ENCODE data around the gene DPM3. TPM values are rescaled to one million over a fixed set of nuclear protein-coding genes. Genes with fewer than 3 reads are reported as not detected.

The DPM3 gene
- total and polyA plus RNA-seq, 9 of the 15 experiments (the other 6 are each of a cell fraction or from before 2014, with no cell fraction given) = 3.7 to 120 (median 36.4) TPM

DNA sequence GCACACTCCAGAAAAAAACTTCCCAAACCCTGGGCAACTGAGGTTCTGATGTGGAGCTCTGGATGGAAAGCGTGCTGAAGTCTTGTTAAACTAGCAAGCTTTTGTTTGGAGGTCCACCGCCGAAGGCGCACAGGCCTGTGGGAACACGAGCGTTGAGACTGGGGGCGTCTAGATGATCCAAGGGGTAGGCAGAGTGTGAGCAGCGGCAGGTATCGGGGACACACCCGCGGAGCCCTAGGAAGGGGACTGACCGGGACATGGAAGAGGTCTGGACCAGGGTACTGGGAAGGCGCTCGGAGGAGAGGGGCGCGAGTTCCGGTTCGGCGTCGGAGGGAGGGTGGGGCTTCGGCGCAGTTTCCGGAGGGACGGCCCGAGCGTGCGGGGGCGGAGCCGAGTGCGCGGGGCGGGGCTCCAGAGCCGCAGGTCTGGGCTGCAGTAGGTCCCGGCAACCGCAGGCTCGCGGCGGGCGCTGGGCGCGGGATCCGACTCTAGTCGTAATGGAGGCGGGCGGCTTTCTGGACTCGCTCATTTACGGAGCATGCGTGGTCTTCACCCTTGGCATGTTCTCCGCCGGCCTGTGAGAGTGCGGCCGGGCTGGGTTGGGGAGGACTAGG is 4.8 kb downstream of the DPM3 start, which contains the start of gene SLC50A1 (continued):
- TF ChIP-seq E2F6 (IDR thresholded peaks at IDR 0.05; ENCODE audit: borderline replicate concordance in 1 of 2, extremely low read depth in 1 of 2, insufficient read depth in 1 of 2, insufficient read length in 1 of 2, low read depth in 1 of 2, low read length in 1 of 2, poor library complexity in 1 of 2, severe bottlenecking in 1 of 2) = peak in 1 of 2 experiments; percentile 86
- TF ChIP-seq HOXB6 (CRISPR knock-in tag; IDR thresholded peaks at IDR 0.05; ENCODE audit: borderline replicate concordance) = no peak
- 0 out of 2 replicates have a peak, but pooled peaks have one; percentile 24 for TF ChIP-seq ZC3H11A (IDR thresholded peaks at IDR 0.05; ENCODE audit: low read depth, low read length)
- TF ChIP-seq CCNT2 (IDR thresholded peaks at IDR 0.05; ENCODE audit: borderline replicate concordance, extremely low read depth, insufficient read length, low read depth, low read length) = peak; percentile 74
- no peak for TF ChIP-seq SREBF2 (CRISPR knock-in tag; IDR thresholded peaks at IDR 0.05)
- TF ChIP-seq GABPA (tag; conservative IDR thresholded peaks at IDR 0.05; ENCODE audit: low read depth) = peak; percentile 94
- TF ChIP-seq CBFA2T2 (conservative IDR thresholded peaks at IDR 0.05) = no peak
- TF ChIP-seq RCOR1 (IDR thresholded peaks at IDR 0.05; ENCODE audit: borderline replicate concordance in 1 of 2, low read depth in 2 of 2, low read length in 2 of 2) = no peak
- TF ChIP-seq SIN3B (IDR thresholded peaks at IDR 0.05; ENCODE audit: low read depth) = peak; percentile 52; the same call in 1 of the 2 replicates
- TF ChIP-seq MECOM (CRISPR knock-in tag; IDR thresholded peaks at IDR 0.05) = no peak
- no peak for TF ChIP-seq ADNP (tag; IDR thresholded peaks at IDR 0.05)
- no peak for TF ChIP-seq SIX5 (IDR thresholded peaks at IDR 0.05; ENCODE audit: borderline replicate concordance in 1 of 2, insufficient read depth in 1 of 2, low read depth in 1 of 2, low read length in 2 of 2)
- TF ChIP-seq NFYB (IDR thresholded peaks at IDR 0.05; ENCODE audit: extremely low read depth, insufficient read length) = no peak
- TF ChIP-seq ZNF274 (IDR thresholded peaks at IDR 0.05; ENCODE audit: borderline replicate concordance, low read depth, low read length) = no peak
- TF ChIP-seq ZNF23 (CRISPR knock-in tag; IDR thresholded peaks at IDR 0.05) = no peak
- peak; percentile 47; the same call in 1 of the 2 replicates for TF ChIP-seq DIDO1 (tag; IDR thresholded peaks at IDR 0.05; ENCODE audit: low read depth)
- no peak; the same call in 1 of the 2 replicates for TF ChIP-seq MTA3 (IDR thresholded peaks at IDR 0.05; ENCODE audit: borderline replicate concordance)
- TF ChIP-seq ZC3H4 (CRISPR knock-in tag; IDR thresholded peaks at IDR 0.05; ENCODE audit: borderline replicate concordance) = no peak
- TF ChIP-seq KDM4B (IDR thresholded peaks at IDR 0.05; ENCODE audit: borderline replicate concordance in 2 of 2, low read depth in 1 of 2) = 0 out of 4 replicates have a peak, but pooled peaks of 1 of the 2 experiments have one; percentile 42
- TF ChIP-seq ATF7 (IDR thresholded peaks at IDR 0.05) = peak; percentile 67; the same call in 1 of the 2 replicates
- peak; percentile 20; the same call in 1 of the 2 replicates for TF ChIP-seq ZNF583 (CRISPR knock-in tag; IDR thresholded peaks at IDR 0.05)
- no peak for TF ChIP-seq ERF (CRISPR knock-in tag; IDR thresholded peaks at IDR 0.05)
- TF ChIP-seq PHB (CRISPR knock-in tag; IDR thresholded peaks at IDR 0.05) = no peak
- TF ChIP-seq SMAD1 (IDR thresholded peaks at IDR 0.05; ENCODE audit: low read depth, low read length, partially characterized antibody) = peak; percentile 41
- TF ChIP-seq, protein P1, sequence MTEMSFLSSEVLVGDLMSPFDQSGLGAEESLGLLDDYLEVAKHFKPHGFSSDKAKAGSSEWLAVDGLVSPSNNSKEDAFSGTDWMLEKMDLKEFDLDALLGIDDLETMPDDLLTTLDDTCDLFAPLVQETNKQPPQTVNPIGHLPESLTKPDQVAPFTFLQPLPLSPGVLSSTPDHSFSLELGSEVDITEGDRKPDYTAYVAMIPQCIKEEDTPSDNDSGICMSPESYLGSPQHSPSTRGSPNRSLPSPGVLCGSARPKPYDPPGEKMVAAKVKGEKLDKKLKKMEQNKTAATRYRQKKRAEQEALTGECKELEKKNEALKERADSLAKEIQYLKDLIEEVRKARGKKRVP (CRISPR knock-in tag; IDR thresholded peaks at IDR 0.05) = 0 out of 2 replicates have a peak, but pooled peaks have one; percentile 35
- no peak for TF ChIP-seq ZFP36 (IDR thresholded peaks at IDR 0.05; ENCODE audit: low read depth, low read length, partially characterized antibody)
- TF ChIP-seq ZNF311 (CRISPR knock-in tag; IDR thresholded peaks at IDR 0.05) = no peak
- TF ChIP-seq BACH1 (tag; IDR thresholded peaks at IDR 0.05) = no peak

Measured in K562 (cell line).